ENCODE data around the gene CCDC61.

Gene CCDC61

GRCh38 chr19:46016426-46017094, 21.3 kb downstream of the CCDC61 start:
- DNase-seq = peak; percentile 87

GRCh38 chr19:46017095-46017429, 21.8 kb downstream of the CCDC61 start:
- DNase-seq = no peak

- no peak for DNase-seq
Measured at GRCh38 chr19:46017874-46018675, 22.8 kb downstream of the CCDC61 start.

- no peak for DNase-seq
Measured at GRCh38 chr19:46018729-46019251, 23.5 kb downstream of the CCDC61 start.

GRCh38 chr19:46019270-46019669, 24.0 kb downstream of the CCDC61 start:
- DNase-seq = no peak

GRCh38 chr19:46020819-46021125, 25.5 kb downstream of the CCDC61 start:
- DNase-seq = no peak

- DNase-seq = peak; percentile 28
Measured at GRCh38 chr19:46021531-46022041, 26.3 kb downstream of the CCDC61 start.

GRCh38 chr19:46022061-46022430, 26.8 kb downstream of the CCDC61 start:
- no peak for DNase-seq

GRCh38 chr19:46022431-46023310, 27.4 kb downstream of the CCDC61 start, which contains the start of gene PGLYRP1:
PGLYRP1 (minus strand) TSS chr19:46023053; CDS start chr19:46023021, 32 bp downstream.
- DNase-seq = no peak

- no peak for DNase-seq
Measured at GRCh38 chr19:46023311-46023779, 28.1 kb downstream of the CCDC61 start.

GRCh38 chr19:46025835-46026234, 30.6 kb downstream of the CCDC61 start:
- no peak for DNase-seq

GRCh38 chr19:46030812-46031550, 35.7 kb downstream of the CCDC61 start:
- peak; percentile 22 for DNase-seq

GRCh38 chr19:46031781-46032596, 36.7 kb downstream of the CCDC61 start:
- DNase-seq = no peak

GRCh38 chr19:46032597-46033025, 37.3 kb downstream of the CCDC61 start:
- DNase-seq = no peak

- no peak for DNase-seq
Measured at GRCh38 chr19:46033401-46033800, 38.1 kb downstream of the CCDC61 start.

GRCh38 chr19:46035546-46035945, 40.3 kb downstream of the CCDC61 start:
- DNase-seq = no peak

- DNase-seq = no peak
Measured at GRCh38 chr19:46035986-46036743, 40.9 kb downstream of the CCDC61 start.

- no peak for DNase-seq
Measured at GRCh38 chr19:46036744-46037128, 41.5 kb downstream of the CCDC61 start.

GRCh38 chr19:46040125-46040524, 44.9 kb downstream of the CCDC61 start:
- DNase-seq = no peak

- peak; percentile 73 for DNase-seq
Measured at GRCh38 chr19:46040952-46041500, 45.8 kb downstream of the CCDC61 start, which contains the start of gene IGFL4. IGFL4 (minus strand) TSS chr19:46041002; CDS start chr19:46040962, 40 bp downstream.
